Upper lobe of right lung (tissue), 1 donor: Measurements from ENCODE around the gene TMEM131. TPM values are rescaled to one million over a fixed set of nuclear protein-coding genes. Genes with fewer than 3 reads are reported as not detected.
"Not testable (repeated sequence)": the region's sequence is repeated elsewhere in the genome, so short reads cannot be mapped to it uniquely, and the experiment has no call there.

Experiments used
- ATAC-seq: fragments of 200-7000 bp; cut with Tn5 transposase; one replicate; pipeline ENCODE4 v1.9.1; 2020; ENCODE audit warnings: mild to moderate bottlenecking, moderate library complexity
- DNase-seq: peaks from one replicate; pipeline ENCODE4 v3.0.0-alpha.2; 2020
- H3K27ac ChIP-seq: fragments of 200-600 bp; one replicate; pipeline ENCODE4 v1.8.0; 2022
- H3K27me3 ChIP-seq: fragments of 200-600 bp; one replicate; pipeline ENCODE4 v1.8.0; 2022; ENCODE audit warnings: mild to moderate bottlenecking
- H3K36me3 ChIP-seq: fragments of 200-600 bp; one replicate; pipeline ENCODE4 v1.8.0; 2022
- H3K4me1 ChIP-seq: fragments of 200-600 bp; one replicate; pipeline ENCODE4 v1.8.0; 2022
- H3K4me3 ChIP-seq: fragments of 200-600 bp; one replicate; pipeline ENCODE4 v1.8.0; 2022; ENCODE audit warnings: mild to moderate bottlenecking
- H3K9me3 ChIP-seq: fragments of 200-600 bp; one replicate; pipeline ENCODE4 v1.8.0; 2022
- CTCF ChIP-seq: fragments of 200-600 bp; IDR thresholded peaks from one replicate; pipeline ENCODE4 v1.8.0; 2022; ENCODE audit warnings: antibody characterized with exemption
- intact Hi-C: fragments of 100-400 bp; cut with DNase I; formaldehyde crosslinking; loops from one replicate; pipeline ENCODE4 v1.11.0; 2022
- total RNA-seq: library from RNA; stranded (reverse); fragmentation: NEBNext Ultra II Directional; extraction: Animal tissue kit (Norgen Biotek cat#: 25700); gene quantifications from one replicate; pipeline ENCODE4 v1.2.1, GENCODE V29; 2021
- donor health status: DM: no; HTN: yes; CAD: no; lungs with severe emphysema.

Gene TMEM131
- total RNA-seq, 1 donor from 2014 or later = 43.3 TPM

GRCh38 chr2:97889156-97889555 is 106.6 kb downstream of the TMEM131 start:
- no peak overlapping the region for H3K4me3 ChIP-seq
- H3K27me3 ChIP-seq = no peaks in the 10 kb centered on the region
- intact Hi-C loops = no loop called here
- peaks cover 17% of the 10 kb centered on the region for H3K36me3 ChIP-seq
- no peak overlapping the region for H3K27ac ChIP-seq
- H3K9me3 ChIP-seq = peaks cover 4% of the 10 kb centered on the region
- DNase-seq (no peak), ATAC-seq (no peak)
- TF ChIP-seq CTCF = no peak
- H3K4me1 ChIP-seq = no peaks in the 10 kb centered on the region

- Histone ChIP-seq H3K4me3 (no peak overlapping the region), H3K36me3 (peaks cover 17% of the 10 kb centered on the region), H3K4me1 (no peaks in the 10 kb centered on the region), H3K27ac (no peak overlapping the region), H3K9me3 (peaks cover 4% of the 10 kb centered on the region), H3K27me3 (no peaks in the 10 kb centered on the region)
- intact Hi-C loops = no loop called here
- DNase-seq (no peak), ATAC-seq (no peak)
- TF ChIP-seq CTCF = no peak
Observed at GRCh38 chr2:97885841-97886240, 109.9 kb downstream of the TMEM131 start.

GRCh38 chr2:97880334-97880733 is 115.4 kb downstream of the TMEM131 start:
- intact Hi-C loops = no loop called here
- ATAC-seq (no peak), DNase-seq (no peak)
- Histone ChIP-seq H3K4me3 (no peak overlapping the region), H3K27me3 (no peaks in the 10 kb centered on the region), H3K36me3 (no peaks in the 10 kb centered on the region), H3K4me1 (no peaks in the 10 kb centered on the region), H3K9me3 (no peaks in the 10 kb centered on the region), H3K27ac (no peak overlapping the region)
- TF ChIP-seq CTCF = no peak

- no peak for DNase-seq
- TF ChIP-seq CTCF = no peak
- ATAC-seq = no peak
- Histone ChIP-seq H3K4me3 (no peak overlapping the region), H3K9me3 (no peaks in the 10 kb centered on the region), H3K4me1 (no peaks in the 10 kb centered on the region), H3K27ac (no peak overlapping the region), H3K27me3 (no peaks in the 10 kb centered on the region), H3K36me3 (no peaks in the 10 kb centered on the region)
- intact Hi-C loops = no loop called here
Observed at GRCh38 chr2:97878865-97879264, 116.9 kb downstream of the TMEM131 start.

- H3K27ac ChIP-seq, ATAC-seq, H3K4me1 ChIP-seq, H3K36me3 ChIP-seq, intact Hi-C loops, H3K9me3 ChIP-seq, H3K4me3 ChIP-seq, DNase-seq, H3K27me3 ChIP-seq: not testable (repeated sequence)
Observed at GRCh38 chr2:97878317-97878716, 117.4 kb downstream of the TMEM131 start.

- no peaks in the 10 kb centered on the region for H3K9me3 ChIP-seq
- intact Hi-C loops = no loop called here
- peaks cover 26% of the 10 kb centered on the region for H3K4me1 ChIP-seq
- no peak overlapping the region for H3K27ac ChIP-seq
- ATAC-seq = no peak
- no peaks in the 10 kb centered on the region for H3K36me3 ChIP-seq
- DNase-seq = no peak
- TF ChIP-seq CTCF = no peak
- no peaks in the 10 kb centered on the region for H3K27me3 ChIP-seq
- no peak overlapping the region for H3K4me3 ChIP-seq
Observed at GRCh38 chr2:97871096-97871780, 124.5 kb downstream of the TMEM131 start.
